ENCODE data around the gene ANKS1B.

ANKS1B gene

DNA sequence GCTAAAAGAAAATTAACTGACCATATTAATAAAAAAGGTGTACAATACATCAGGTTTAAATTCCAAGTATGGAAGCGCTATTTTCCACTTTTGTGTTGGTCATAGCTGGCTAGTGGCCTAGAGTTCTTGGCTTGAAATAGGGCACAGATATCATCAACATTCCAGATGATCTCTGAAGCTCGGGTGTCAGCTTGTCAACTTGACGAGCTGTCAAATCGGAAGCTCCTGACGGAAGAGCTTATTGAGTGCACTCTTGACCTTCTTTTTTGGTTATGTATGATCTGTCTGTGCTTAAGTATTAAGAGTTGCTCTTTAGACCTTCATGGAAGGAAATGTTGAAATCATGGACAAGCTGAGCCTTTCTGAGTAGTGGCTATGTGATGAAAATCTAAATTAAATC lies 1161.7 kb downstream of the ANKS1B start:
- peak; percentile 15 for DNase-seq (ENCODE audit: low read depth)
- H3K4me3 ChIP-seq (ENCODE audit: low read depth, low read length), result no peak overlapping the region
- TF ChIP-seq, protein P1, sequence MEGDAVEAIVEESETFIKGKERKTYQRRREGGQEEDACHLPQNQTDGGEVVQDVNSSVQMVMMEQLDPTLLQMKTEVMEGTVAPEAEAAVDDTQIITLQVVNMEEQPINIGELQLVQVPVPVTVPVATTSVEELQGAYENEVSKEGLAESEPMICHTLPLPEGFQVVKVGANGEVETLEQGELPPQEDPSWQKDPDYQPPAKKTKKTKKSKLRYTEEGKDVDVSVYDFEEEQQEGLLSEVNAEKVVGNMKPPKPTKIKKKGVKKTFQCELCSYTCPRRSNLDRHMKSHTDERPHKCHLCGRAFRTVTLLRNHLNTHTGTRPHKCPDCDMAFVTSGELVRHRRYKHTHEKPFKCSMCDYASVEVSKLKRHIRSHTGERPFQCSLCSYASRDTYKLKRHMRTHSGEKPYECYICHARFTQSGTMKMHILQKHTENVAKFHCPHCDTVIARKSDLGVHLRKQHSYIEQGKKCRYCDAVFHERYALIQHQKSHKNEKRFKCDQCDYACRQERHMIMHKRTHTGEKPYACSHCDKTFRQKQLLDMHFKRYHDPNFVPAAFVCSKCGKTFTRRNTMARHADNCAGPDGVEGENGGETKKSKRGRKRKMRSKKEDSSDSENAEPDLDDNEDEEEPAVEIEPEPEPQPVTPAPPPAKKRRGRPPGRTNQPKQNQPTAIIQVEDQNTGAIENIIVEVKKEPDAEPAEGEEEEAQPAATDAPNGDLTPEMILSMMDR (IDR thresholded peaks at IDR 0.05; ENCODE audit: control insufficient read depth, extremely low read depth, insufficient read depth), result no peak

GRCh38 chr12:98821866-98822265 lies 1162.9 kb downstream of the ANKS1B start:
- TF ChIP-seq, protein P1 (IDR thresholded peaks at IDR 0.05; ENCODE audit: control insufficient read depth, extremely low read depth, insufficient read depth), result no peak
- H3K4me3 ChIP-seq (ENCODE audit: low read depth, low read length), result no peak overlapping the region
- peak; percentile 43 for DNase-seq (ENCODE audit: low read depth)

DNA sequence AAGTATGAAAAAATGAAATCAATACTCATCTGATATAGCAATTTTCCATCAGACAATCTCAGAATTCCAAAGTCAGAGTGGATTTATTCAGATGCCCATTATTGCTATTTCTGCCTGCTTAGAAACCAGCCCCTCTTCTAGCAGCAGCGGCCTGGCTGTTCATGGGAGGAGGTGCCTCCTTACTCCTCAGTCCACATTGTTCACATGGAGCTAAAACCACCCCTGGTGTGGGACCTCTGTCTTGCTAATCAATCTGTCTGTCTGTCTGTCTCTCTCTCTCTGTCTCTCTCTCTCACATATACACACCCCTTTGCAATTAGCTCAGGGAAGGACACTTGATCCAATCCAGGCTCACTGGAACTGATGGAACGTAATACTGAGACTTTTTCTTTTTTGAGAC lies 1163.5 kb downstream of the ANKS1B start:
- DNase-seq (ENCODE audit: low read depth), result no peak
- H3K4me3 ChIP-seq (ENCODE audit: low read depth, low read length), result no peak overlapping the region
- TF ChIP-seq, protein P1 (IDR thresholded peaks at IDR 0.05; ENCODE audit: control insufficient read depth, extremely low read depth, insufficient read depth), result no peak

DNA sequence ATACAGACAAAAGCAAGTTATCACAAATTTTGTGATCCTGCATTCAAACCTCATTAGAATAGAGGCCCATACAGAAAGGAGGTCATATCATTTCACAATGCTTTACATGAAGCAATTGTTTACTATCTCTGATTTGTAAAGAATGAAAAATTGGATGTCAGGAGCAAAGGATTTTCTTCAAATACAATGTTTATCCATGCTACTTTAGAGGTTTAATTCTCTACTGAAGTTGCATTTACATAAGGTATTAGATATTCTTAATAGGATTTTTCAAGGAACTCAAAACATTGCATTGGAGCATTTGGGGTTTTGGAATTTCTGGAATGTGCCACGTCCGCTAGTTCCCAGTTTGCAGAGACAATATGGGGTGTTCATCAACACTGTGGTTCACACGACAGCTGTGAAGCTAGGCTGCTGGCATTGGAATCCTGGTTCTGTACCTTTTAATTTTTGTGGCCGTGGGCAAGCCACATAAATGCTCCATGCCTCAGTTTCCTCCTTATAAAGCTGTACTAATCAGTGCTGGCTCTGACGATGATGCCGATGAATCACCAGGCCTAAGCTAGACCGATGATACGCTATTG lies 1164.8 kb downstream of the ANKS1B start:
- no peak for DNase-seq (ENCODE audit: low read depth)
- H3K4me3 ChIP-seq (ENCODE audit: low read depth, low read length), result no peak overlapping the region
- TF ChIP-seq, protein P1 (IDR thresholded peaks at IDR 0.05; ENCODE audit: control insufficient read depth, extremely low read depth, insufficient read depth), result no peak

DNA sequence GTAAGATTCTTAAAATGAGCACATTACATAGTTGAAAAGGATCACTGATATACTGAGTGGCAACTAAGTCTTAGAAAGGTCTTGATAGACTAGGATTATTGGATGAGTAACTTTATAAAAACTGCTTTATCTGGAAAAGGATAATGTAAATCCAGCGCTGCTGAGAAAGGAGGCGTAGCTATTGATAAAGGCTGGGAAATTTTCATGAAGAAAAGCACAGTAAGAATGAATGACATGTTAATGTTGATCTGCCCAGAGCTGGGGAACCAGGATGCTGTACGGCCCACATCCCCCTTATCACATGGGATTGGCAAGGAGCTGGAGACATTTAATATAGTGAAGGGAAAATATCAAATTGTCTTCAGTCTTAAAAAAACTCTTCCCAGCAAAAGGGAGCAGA lies 1165.7 kb downstream of the ANKS1B start:
- DNase-seq (ENCODE audit: low read depth), result no peak
- TF ChIP-seq, protein P1 (IDR thresholded peaks at IDR 0.05; ENCODE audit: control insufficient read depth, extremely low read depth, insufficient read depth), result no peak
- no peak overlapping the region for H3K4me3 ChIP-seq (ENCODE audit: low read depth, low read length)

DNA sequence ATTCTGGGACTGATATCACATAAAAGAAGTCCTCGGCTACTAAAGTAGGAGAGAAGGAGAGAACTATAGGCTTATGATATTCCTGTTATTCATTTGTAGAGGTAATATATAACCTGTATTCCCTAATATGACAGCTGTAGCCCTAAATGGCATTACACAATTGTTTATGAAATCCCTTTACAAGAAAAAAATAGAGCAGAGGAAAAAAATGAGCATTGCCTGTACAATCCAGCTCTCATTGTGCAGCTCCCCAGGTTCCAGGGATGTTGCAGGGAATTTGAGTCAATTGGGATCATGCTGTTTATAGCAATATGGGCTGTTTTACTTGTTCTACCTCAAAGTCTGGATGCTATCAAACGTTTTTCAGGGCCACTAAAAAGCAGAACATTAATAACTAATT lies 1166.5 kb downstream of the ANKS1B start:
- TF ChIP-seq, protein P1 (IDR thresholded peaks at IDR 0.05; ENCODE audit: control insufficient read depth, extremely low read depth, insufficient read depth), result no peak
- H3K4me3 ChIP-seq (ENCODE audit: low read depth, low read length), result no peak overlapping the region
- no peak for DNase-seq (ENCODE audit: low read depth)

GRCh38 chr12:98817742-98818141 lies 1167.0 kb downstream of the ANKS1B start:
- no peak for DNase-seq (ENCODE audit: low read depth)
- TF ChIP-seq, protein P1 (IDR thresholded peaks at IDR 0.05; ENCODE audit: control insufficient read depth, extremely low read depth, insufficient read depth), result no peak
- no peak overlapping the region for H3K4me3 ChIP-seq (ENCODE audit: low read depth, low read length)
